ENCODE data around the gene DDHD1.

The DDHD1 gene

DNA sequence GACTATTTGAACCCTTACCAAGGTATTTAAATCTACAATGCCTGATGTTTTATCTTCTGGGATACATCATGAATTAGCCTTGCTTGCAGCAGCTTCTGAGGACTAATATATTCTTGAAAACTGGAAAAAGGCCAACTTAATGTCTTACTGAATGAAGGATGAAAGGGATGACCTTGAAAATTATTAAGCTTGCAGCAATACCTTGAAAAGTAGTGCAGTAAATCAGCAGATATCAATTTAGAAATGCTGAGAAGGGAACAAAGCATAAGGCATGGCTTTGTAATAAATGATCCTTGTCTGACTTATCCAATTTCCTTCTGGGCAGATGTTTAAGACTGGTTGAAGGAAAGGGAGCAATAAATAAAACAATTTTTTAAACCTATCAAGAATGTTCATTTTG lies 165.0 kb downstream of the DDHD1 start:
- TF ChIP-seq, protein P1, sequence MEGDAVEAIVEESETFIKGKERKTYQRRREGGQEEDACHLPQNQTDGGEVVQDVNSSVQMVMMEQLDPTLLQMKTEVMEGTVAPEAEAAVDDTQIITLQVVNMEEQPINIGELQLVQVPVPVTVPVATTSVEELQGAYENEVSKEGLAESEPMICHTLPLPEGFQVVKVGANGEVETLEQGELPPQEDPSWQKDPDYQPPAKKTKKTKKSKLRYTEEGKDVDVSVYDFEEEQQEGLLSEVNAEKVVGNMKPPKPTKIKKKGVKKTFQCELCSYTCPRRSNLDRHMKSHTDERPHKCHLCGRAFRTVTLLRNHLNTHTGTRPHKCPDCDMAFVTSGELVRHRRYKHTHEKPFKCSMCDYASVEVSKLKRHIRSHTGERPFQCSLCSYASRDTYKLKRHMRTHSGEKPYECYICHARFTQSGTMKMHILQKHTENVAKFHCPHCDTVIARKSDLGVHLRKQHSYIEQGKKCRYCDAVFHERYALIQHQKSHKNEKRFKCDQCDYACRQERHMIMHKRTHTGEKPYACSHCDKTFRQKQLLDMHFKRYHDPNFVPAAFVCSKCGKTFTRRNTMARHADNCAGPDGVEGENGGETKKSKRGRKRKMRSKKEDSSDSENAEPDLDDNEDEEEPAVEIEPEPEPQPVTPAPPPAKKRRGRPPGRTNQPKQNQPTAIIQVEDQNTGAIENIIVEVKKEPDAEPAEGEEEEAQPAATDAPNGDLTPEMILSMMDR (IDR thresholded peaks at IDR 0.05): no peak
- H3K36me3 Mint-ChIP-seq (ENCODE audit: low read depth): no peaks in the 10 kb centered on the region
- no peaks in the 10 kb centered on the region for H3K27me3 Mint-ChIP-seq (ENCODE audit: low read depth, poor library complexity)
- peaks cover 10% of the 10 kb centered on the region for H3K9me3 Mint-ChIP-seq
- no peak for DNase-seq
- H3K27ac Mint-ChIP-seq: no peak overlapping the region
- H3K4me3 Mint-ChIP-seq: no peak overlapping the region
- no peaks in the 10 kb centered on the region for H3K4me1 Mint-ChIP-seq

DNA sequence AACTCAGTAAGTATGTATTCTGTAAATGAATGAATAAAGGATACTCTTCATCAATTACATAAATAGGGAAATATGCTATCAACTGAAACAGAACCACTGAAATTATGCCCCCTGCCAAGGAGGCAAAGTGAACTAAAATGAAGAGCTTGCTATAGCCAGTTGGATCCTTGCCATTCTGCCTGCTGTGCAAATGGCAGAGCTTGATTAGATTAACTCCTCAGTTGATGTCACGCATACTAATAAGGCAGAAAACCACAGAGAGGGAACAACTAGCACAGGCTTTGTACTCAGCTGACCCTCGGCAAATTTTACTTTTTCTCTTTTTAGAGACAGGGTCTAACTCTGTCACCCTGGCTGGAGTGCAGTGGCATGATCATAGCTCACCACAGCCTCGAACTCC lies 165.6 kb downstream of the DDHD1 start:
- no peak overlapping the region for H3K4me3 Mint-ChIP-seq
- TF ChIP-seq, protein P1 (IDR thresholded peaks at IDR 0.05): no peak
- peaks cover 7% of the 10 kb centered on the region for H3K9me3 Mint-ChIP-seq
- H3K4me1 Mint-ChIP-seq: no peaks in the 10 kb centered on the region
- no peak for DNase-seq
- no peaks in the 10 kb centered on the region for H3K36me3 Mint-ChIP-seq (ENCODE audit: low read depth)
- H3K27ac Mint-ChIP-seq: no peak overlapping the region
- H3K27me3 Mint-ChIP-seq (ENCODE audit: low read depth, poor library complexity): no peaks in the 10 kb centered on the region

DNA sequence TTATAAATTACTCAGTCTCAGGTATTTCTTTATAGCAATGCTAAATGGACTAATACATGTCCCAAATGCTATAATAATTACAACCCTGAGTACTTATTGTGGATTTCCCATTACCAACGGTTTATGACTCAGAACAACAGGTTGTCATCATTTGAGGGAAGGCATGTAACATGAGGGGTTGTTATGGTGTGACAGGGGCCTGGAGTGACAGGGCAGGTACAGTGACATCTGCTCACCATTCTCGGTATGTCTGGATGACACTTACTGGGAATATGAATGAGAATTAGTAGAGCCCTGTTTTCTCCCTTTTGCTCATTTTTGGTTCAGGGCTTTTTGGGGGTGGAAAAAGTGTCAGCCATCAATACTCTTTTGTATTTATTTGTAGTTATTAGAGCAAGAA lies 166.1 kb downstream of the DDHD1 start:
- H3K4me1 Mint-ChIP-seq: no peaks in the 10 kb centered on the region
- H3K4me3 Mint-ChIP-seq: no peak overlapping the region
- DNase-seq: no peak
- H3K9me3 Mint-ChIP-seq: peaks cover 7% of the 10 kb centered on the region
- H3K36me3 Mint-ChIP-seq (ENCODE audit: low read depth): no peaks in the 10 kb centered on the region
- H3K27ac Mint-ChIP-seq: no peak overlapping the region
- TF ChIP-seq, protein P1 (IDR thresholded peaks at IDR 0.05): no peak
- no peaks in the 10 kb centered on the region for H3K27me3 Mint-ChIP-seq (ENCODE audit: low read depth, poor library complexity)

All from nephron progenitor cell (in vitro differentiated cells).